GM12872 (cell line): ENCODE results near the gene DISP2.

Experiments used
- CTCF ChIP-seq: IDR thresholded peaks from 3 replicates; pipeline ENCODE4 v1.5.1; 2011; ENCODE audit warnings: low read depth, mild to moderate bottlenecking, low read length, moderate library complexity; ENCODE audit not compliant: insufficient read depth

Gene DISP2

GRCh38 chr15:40352281-40352901, 5.6 kb upstream of the DISP2 start:
- no peak for TF ChIP-seq CTCF

GRCh38 chr15:40353697-40354096, 4.3 kb upstream of the DISP2 start:
- TF ChIP-seq CTCF, result no peak

- peak; percentile 49; the same call in 2 of the 3 replicates for TF ChIP-seq CTCF
These were observed 3.4 kb upstream of the DISP2 start for GRCh38 chr15:40354408-40355171.

- TF ChIP-seq CTCF, result no peak
These were observed 1.9 kb upstream of the DISP2 start for GRCh38 chr15:40355976-40356585.

- no peak for TF ChIP-seq CTCF
These were observed 773 bp upstream of the DISP2 start for GRCh38 chr15:40357246-40357645.

GRCh38 chr15:40358471-40359353, 693 bp downstream of the DISP2 start:
- peak; percentile 11; the same call in 1 of the 3 replicates for TF ChIP-seq CTCF

GRCh38 chr15:40360015-40360414, 2.0 kb downstream of the DISP2 start:
- no peak for TF ChIP-seq CTCF
